Measurements from ENCODE around the gene KDM3B.

The KDM3B gene

DNA sequence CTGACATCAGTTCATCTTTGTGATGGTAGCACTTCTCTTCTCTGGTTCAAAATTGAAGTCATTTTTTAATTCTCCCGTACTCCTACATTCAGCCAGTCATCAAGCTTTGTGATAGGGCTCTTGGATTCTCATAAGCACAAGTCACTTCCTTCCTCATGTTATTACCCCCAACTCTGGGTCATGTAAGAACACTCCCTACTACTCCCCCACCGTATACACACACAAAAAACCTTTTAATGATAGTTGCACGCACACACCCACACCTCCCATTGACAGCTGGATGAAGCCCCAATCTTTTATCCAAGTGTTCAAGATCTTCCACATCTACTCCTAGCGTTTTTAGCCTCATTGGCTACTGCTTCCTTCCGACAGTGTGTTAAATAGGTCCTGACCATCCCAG is 16.8 kb downstream of the KDM3B start:
- TF ChIP-seq, protein P1, sequence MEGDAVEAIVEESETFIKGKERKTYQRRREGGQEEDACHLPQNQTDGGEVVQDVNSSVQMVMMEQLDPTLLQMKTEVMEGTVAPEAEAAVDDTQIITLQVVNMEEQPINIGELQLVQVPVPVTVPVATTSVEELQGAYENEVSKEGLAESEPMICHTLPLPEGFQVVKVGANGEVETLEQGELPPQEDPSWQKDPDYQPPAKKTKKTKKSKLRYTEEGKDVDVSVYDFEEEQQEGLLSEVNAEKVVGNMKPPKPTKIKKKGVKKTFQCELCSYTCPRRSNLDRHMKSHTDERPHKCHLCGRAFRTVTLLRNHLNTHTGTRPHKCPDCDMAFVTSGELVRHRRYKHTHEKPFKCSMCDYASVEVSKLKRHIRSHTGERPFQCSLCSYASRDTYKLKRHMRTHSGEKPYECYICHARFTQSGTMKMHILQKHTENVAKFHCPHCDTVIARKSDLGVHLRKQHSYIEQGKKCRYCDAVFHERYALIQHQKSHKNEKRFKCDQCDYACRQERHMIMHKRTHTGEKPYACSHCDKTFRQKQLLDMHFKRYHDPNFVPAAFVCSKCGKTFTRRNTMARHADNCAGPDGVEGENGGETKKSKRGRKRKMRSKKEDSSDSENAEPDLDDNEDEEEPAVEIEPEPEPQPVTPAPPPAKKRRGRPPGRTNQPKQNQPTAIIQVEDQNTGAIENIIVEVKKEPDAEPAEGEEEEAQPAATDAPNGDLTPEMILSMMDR (IDR thresholded peaks at IDR 0.05; ENCODE audit: low read depth, low read length, missing control alignments) = no peak
- no peak for DNase-seq (ENCODE audit: extremely low read depth, low read depth)
- H3K4me3 ChIP-seq (replicated peaks; ENCODE audit: low read depth, low read length) = no peak overlapping the region

DNA sequence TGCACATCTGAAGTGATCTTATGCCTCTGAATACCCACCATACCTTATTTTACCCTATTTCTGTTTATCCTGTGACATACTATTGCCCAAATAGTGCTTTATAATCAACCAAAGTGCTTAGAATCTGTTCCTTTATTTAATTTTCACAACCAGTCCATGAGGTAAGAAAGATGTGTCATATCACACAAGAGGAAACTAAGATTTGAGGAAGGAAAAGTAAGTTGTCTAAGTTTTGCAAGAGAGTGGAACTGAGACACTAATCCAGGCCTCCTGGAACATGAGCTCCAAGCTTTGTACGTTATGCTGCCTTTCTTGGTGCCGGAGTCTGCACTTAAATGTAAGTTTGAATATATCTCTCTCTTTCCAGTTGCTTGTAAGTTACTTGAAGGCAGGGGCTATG is 17.2 kb downstream of the KDM3B start:
- TF ChIP-seq, protein P1 (IDR thresholded peaks at IDR 0.05; ENCODE audit: low read depth, low read length, missing control alignments) = no peak
- H3K4me3 ChIP-seq (replicated peaks; ENCODE audit: low read depth, low read length) = no peak overlapping the region
- DNase-seq (ENCODE audit: extremely low read depth, low read depth) = no peak

DNA sequence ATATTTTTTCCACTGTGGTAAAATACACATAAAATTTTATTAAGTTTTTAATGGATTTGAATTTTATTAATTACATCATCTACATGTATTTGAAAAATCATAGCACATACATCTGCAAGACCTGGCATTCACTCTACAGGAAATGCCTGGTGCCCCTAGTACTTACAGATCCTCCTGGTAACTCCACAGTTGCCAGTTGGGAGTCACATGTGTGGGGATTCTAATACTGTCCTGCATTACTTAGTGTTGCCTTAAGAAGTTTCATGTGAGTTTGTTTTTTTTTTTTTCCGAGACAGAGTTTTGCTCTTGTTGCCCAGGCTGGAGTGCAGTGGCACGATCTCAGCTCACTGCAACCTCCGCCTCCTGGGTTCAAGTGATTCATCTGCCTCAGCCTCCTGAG is 18.1 kb downstream of the KDM3B start:
- TF ChIP-seq, protein P1 (IDR thresholded peaks at IDR 0.05; ENCODE audit: low read depth, low read length, missing control alignments) = no peak
- DNase-seq (ENCODE audit: extremely low read depth, low read depth) = no peak
- H3K4me3 ChIP-seq (replicated peaks; ENCODE audit: low read depth, low read length) = no peak overlapping the region

DNA sequence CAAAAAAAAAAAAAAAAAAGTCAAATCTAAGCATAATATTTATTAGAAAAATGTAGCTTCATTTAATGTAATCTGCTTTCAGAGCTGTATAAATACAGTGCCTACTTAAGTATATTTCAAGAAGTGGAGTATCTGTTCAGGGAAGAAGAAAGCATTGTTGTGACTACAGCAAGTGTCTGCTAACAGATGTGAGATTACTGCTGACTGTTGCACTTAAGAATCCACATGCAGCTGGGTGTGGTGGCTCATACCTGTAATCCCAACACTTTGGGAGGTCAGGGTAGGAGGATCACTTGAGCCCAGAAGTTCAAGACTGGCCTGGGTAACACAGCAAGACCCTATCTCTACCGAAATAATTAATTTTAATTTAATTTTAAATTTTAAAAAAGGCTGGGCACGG is 19.0 kb downstream of the KDM3B start:
- no peak for DNase-seq (ENCODE audit: extremely low read depth, low read depth)
- no peak overlapping the region for H3K4me3 ChIP-seq (replicated peaks; ENCODE audit: low read depth, low read length)
- TF ChIP-seq, protein P1 (IDR thresholded peaks at IDR 0.05; ENCODE audit: low read depth, low read length, missing control alignments) = no peak

DNA sequence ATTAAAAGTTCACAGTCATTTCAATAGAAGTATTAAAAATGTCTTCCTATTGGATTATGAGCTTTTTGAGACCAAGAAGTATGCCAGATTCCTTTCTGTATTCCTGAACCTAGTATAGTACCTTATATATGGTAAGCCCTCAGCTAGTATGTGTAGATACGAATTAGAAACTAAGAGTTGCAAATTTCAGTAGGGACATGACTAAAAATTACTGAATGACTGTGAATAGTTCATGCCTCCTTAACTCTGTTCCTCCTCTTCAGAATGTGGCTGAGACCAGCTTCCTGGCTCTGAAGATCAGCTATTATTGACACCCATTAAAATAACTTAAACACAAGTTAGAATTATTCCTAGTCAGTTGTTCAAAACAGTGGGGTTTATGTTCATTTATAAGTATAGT is 19.7 kb downstream of the KDM3B start:
- DNase-seq (ENCODE audit: extremely low read depth, low read depth) = no peak
- no peak overlapping the region for H3K4me3 ChIP-seq (replicated peaks; ENCODE audit: low read depth, low read length)
- TF ChIP-seq, protein P1 (IDR thresholded peaks at IDR 0.05; ENCODE audit: low read depth, low read length, missing control alignments) = no peak

DNA sequence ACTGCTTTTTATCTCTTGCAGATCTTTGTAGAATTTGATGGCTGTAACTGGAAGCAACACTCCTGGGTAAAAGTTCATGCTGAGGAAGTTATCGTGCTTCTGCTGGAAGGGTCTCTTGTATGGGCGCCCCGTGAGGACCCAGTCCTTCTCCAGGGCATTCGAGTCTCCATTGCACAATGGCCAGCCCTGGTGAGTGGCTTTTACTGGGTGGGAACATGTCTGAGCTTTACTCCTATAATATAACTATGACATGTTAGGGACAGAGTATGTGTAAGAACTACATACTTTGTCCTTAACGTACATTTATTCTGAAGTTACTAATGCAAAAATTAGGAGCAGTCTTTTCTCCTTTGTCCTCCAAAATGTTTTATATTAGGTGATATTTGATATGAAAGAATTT is 20.2 kb downstream of the KDM3B start:
- no peak overlapping the region for H3K4me3 ChIP-seq (replicated peaks; ENCODE audit: low read depth, low read length)
- TF ChIP-seq, protein P1 (IDR thresholded peaks at IDR 0.05; ENCODE audit: low read depth, low read length, missing control alignments) = no peak

DNA sequence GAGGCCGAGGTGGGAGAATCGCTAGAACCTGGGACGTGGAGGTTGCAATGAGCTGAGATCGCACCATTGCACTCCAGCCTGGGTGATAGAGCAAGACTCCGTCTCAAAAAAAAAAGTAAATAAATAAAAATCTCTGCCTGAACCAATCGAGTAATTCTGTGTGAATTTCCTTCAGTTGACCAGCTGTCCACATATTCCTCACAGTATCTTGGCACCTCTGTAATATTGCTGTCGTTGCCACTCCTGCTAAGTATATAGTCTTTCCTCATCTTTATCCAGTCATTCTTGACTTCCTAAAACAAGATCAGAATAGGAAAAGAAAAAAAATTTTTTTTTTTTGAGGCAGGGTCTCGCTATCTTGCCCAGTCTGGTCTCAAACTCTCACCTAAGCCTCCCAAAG is 29.9 kb downstream of the KDM3B start:
- TF ChIP-seq, protein P1 (IDR thresholded peaks at IDR 0.05; ENCODE audit: low read depth, low read length, missing control alignments) = no peak
- no peak overlapping the region for H3K4me3 ChIP-seq (replicated peaks; ENCODE audit: low read depth, low read length)

More for the DNA sequence above, 20.2 kb downstream of the KDM3B start:
- DNase-seq (ENCODE audit: extremely low read depth, low read depth) = no peak

More for the DNA sequence above, 29.9 kb downstream of the KDM3B start:
- DNase-seq (ENCODE audit: extremely low read depth, low read depth) = no peak

All from HFF-Myc (cell line).